Occipital lobe (tissue), 2 donors: ENCODE results near the gene CELF4. TPM values are rescaled to one million over a fixed set of nuclear protein-coding genes. Genes with fewer than 3 reads are reported as not detected.

Experiments
- DNase-seq: peaks from one replicate; lab custom pipeline; 2025; lab: John Stamatoyannopoulos, UW
- total RNA-seq: library from RNA; depleted of rRNA; stranded (reverse); fragments of >200 nt; gene quantifications from one replicate; pipeline ENCODE4 v1.2.3, GENCODE V29; 2014

CELF4 gene
- total RNA-seq, 1 donor from 2014 or later, result 60.7 TPM

DNA sequence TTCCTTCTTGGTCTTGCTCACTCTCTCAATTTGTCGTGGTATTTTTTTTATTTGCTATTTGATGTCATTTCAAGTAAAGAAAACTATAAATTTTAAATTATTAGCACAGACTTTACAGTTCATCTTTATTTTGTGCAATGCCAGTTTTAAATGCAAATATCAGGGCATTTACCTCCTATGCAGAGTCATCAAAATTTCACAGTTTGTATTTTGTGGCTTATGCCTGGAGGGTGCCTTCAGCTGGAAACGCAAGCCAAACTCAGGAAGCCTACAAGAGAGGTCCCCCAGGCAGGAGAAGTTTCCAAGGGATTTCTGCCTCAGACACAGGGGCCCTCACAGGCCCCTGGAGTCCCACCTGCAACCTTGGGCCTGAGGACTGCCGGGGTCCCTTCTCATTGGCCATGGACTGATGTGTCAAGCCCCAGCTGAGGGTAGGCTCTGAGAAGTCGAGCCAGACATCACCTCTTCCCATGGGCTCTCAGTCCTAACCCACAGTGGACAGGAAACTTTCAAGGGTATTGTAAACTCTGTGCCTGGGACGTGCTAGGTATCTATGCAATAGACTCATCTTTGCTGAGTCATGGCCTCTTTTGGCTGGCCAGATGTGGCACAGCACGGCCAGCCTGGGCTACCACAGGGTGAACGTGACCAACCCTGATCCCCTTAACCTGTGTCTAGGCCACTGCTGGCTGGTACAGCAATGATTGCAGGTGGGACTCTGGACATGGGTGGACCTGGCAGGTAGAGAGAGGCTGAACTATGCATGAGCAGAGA, 236.5 kb downstream of the CELF4 start:
- no peak for DNase-seq

DNA sequence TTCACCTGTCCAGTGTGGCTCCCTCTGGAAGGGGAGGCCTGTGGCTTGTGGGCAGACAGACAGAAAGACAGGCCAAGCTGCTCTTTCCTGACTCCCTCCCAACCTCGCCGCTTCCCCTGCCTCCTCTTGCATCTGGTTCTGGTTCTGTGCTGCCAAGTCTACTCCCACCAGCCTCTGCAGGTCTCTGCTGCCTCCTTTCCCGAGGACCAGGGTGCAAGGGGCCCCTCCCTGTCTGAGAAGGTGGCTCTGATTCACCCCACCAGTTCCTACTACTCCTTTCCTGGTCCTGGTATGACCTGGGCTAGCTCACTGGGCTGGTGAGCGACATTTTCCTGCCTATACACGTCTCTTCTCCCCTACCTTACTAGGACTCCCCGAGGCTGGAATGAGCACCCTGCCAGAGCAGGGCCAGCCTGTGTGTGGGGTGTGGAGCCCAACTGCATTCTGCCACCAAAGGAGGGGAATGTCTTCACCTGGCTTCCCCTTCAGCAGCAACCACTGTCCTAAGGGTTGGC, 238.5 kb downstream of the CELF4 start:
- DNase-seq, result no peak

- no peak for DNase-seq
These were observed 243.0 kb downstream of the CELF4 start for GRCh38 chr18:37322492-37323035.

GRCh38 chr18:37321582-37322491, 243.8 kb downstream of the CELF4 start:
- DNase-seq, result no peak

DNA sequence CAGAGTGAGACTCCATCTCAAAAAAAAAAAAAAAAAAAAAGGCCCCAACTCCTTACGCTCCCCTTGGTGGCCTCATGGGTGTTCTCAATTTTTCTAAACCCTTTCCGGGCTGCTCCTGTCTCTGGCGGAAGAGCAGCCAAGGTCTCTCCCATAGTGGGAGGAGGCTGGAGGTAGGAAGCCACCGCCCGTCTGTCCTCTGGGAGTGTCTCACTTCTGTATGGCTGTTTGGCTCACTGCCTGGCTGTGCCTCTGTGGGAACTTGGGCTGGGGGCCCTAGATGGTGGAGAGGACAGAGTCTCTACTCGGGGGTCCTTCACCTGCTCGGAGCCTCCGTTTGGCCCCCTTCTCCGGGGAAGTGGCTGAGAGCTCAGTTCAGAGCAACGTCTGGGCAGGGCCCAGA, 245.3 kb downstream of the CELF4 start:
- DNase-seq, result no peak

GRCh38 chr18:37318360-37319355, 246.9 kb downstream of the CELF4 start:
- no peak for DNase-seq

GRCh38 chr18:37317486-37317885, 248.1 kb downstream of the CELF4 start:
- peak; percentile 31 for DNase-seq

DNA sequence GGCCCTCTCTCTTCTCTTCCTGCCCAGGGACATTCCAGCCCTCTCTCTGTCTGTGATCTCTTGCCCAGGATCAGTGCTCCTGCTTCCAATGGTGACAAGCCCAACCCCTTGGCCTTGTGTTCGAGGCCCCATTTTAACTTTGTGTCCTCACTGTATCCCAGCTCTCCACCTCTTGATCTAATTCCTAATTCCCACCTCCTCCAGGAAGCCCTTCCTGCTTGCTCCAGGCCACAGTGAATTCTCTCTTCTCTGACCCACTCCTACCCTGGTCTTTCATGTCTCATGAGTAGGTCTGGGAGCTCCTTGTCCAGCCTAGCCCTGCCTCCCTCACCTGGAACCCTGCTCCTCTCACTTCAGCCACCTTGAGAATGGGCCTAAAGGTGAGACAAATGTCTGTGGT, 249.1 kb downstream of the CELF4 start:
- DNase-seq, result no peak

GRCh38 chr18:37315935-37316334, 249.7 kb downstream of the CELF4 start:
- DNase-seq, result no peak

GRCh38 chr18:37314534-37314933, 251.1 kb downstream of the CELF4 start:
- no peak for DNase-seq

GRCh38 chr18:37313624-37314023, 252.0 kb downstream of the CELF4 start:
- DNase-seq, result no peak

DNA sequence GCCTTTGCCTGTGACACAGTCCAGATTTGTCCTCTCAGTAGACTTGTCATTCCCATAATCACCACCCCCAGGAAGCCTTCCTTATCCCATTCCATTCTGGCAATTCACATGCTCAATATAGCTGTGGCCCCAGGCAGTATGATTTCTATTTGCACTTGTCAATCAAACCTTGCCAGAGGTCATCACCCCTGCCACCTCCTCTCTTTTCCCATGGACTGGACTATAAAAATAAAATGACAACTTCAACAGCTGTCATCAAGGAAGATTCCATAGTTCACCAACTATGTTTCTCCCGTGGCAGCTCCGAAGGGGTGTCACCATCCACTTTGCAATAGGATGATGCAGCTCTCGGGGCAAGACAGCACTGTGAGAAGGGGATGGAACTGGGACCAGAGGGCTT, 255.7 kb downstream of the CELF4 start:
- no peak for DNase-seq

GRCh38 chr18:37309059-37309458, 256.5 kb downstream of the CELF4 start:
- no peak for DNase-seq

DNA sequence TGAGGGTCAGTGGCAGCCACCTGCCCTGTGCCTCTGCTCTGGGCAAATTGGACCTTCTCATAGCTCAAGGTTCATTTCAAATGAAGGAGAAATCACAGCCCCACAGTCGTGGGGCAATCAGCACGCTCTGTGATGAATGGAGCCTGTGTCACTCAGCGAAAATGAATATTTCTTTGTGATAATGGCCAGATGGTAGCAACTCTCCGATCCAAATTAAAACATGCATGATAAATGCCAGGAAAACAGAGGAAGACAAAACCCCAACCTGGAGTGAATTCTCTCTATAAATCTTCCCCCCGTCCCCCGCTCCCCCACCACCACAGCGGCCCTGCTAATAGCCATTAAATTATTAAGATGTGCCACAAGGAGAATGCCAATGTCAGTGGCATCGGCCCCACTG, 258.4 kb downstream of the CELF4 start:
- DNase-seq, result no peak

DNA sequence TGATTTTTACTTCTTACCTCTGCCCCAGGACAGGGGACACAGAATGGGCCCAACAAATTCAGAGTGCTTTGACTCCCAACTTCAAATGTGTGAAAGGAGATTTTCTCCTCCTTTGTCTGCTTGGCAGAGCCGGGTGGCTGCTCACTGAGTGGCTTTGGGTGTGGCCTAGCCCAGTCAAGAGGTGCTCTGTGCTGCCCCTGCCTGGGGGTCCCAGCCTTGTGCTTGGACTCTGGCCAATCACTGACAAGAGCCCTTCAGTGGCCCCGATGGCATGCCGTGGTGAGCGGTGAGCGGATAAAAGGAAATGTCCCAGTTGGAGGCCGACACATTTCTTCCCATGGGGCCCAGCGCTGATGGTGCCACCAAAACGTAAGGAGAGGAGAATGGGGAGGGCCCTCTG, 259.2 kb downstream of the CELF4 start:
- no peak for DNase-seq

- DNase-seq, result peak; percentile 33
These were observed 260.5 kb downstream of the CELF4 start for GRCh38 chr18:37305066-37305465.

GRCh38 chr18:37304012-37304680, 261.5 kb downstream of the CELF4 start:
- DNase-seq, result peak; percentile 23

DNA sequence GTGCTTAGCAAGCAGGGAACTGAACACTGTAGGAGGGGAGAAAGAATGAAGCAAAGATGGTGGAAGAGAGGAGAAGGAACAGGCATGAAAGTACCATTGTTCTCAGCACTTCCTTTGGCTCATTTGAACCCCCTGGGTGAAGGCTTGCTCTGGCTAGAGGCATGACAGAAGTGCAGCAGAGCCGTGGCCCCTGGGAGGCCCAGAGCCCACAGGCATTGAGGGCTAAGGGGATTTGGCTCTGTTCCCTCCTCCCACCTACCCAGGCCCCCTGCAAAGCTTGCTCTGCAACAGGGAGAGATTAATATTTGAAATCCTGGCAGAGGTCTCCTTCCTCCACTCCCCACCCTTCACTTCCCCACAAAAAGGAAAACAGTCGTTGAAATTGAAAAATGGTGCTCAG, 262.6 kb downstream of the CELF4 start:
- no peak for DNase-seq

- DNase-seq, result no peak
These were observed 263.1 kb downstream of the CELF4 start for GRCh38 chr18:37302519-37302918.
